Adipose tissue (tissue), 3 donors: ENCODE measurements around the gene MRPL3. TPM values are rescaled to one million over a fixed set of nuclear protein-coding genes. Genes with fewer than 3 reads are reported as not detected.
"Not testable (repeated sequence)": the region's sequence is repeated elsewhere in the genome, so short reads cannot be mapped to it uniquely, and the experiment has no call there.

Source experiments
- H3K27ac ChIP-seq: one replicate; pipeline ENCODE4 v1.5.1; 2013; ENCODE audit warnings: low read depth, low read length
- WGBS, 3 donors: extraction: QIAGEN DNeasy Blood & Tissue Kit; methylation state at CpG; one replicate each; pipeline ENCODE4 v1.1.7; 2013; 5-methylcytosine and 5-hydroxymethylcytosine counted together
- polyA plus RNA-seq, 3 donors: library from polyadenylated mRNA; stranded (reverse); fragments of 200-250 nt; gene quantifications; one replicate each; pipeline ENCODE4 v1.2.3, GENCODE V29; 2013
- donor health status: healthy with polysubstance abuse.
- donor health status: Bipolar disorder and iron deficiency.
- donor health status: healthy.

The MRPL3 gene
- polyA plus RNA-seq, 3 donors = 50.0 to 77.4 (median 68.7) TPM

DNA sequence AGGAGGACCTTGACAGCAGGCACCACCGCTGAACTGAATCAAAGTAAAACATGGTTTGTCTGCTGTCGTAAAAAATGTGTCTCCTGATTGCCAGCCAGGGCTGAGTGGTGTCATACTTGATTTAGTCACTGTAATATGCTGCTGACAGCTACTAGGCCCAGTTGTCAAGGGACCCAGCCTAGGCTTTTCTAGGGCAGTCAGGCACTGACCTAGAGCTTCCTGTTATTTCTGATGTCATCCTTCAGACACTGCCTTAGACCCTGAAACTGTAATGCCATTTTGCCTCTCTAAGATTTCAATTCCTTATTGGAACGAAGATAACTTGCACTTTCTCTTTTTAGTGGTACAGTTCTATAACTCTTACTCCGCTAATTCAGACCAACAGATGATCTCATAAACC, 2.6 kb upstream of the MRPL3 start:
- WGBS, 3 donors = 70 to 87% (median 83%) methylated on average over 4 of the region's 4 CpGs
- H3K27ac ChIP-seq = no peak overlapping the region

DNA sequence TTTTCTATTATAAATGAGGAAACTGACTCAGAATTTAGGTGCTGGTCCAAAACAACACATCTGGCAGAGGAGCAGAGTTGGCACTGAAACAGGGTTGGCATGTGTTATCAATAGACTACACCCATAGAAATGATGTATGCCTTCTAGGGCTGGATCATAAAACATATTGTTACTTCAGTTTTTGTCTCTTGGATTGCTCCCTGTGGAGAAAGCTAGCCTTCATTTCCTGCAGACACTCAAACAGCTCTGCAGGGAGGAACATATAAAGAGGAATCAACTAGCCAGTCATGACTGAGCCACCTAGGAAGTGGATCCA, 507 bp upstream of the MRPL3 start:
- H3K27ac ChIP-seq = no peak overlapping the region

DNA sequence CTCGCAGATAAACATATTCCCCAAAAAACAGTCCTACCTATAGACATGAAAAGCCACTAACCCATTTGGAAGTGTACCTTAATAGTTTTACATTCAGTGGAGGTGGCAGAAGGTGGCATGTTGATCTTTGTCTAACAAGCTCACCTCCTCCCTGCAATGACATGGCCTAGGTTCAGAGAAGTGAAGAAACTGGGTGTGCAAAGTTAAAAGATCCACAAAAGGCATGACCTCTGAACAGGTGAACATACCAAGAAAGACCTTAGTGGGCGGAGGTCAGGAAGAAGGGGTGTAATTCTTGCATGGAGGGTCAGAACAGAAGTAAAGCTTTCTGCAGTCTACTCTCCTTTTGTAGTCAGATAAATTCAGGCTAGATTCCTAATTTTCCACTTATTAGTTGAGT, 822 bp downstream of the MRPL3 start:
- WGBS, 3 donors = 29 to 45% (median 37%) methylated on average over 2 of the region's 2 CpGs
- H3K27ac ChIP-seq = no peak overlapping the region

DNA sequence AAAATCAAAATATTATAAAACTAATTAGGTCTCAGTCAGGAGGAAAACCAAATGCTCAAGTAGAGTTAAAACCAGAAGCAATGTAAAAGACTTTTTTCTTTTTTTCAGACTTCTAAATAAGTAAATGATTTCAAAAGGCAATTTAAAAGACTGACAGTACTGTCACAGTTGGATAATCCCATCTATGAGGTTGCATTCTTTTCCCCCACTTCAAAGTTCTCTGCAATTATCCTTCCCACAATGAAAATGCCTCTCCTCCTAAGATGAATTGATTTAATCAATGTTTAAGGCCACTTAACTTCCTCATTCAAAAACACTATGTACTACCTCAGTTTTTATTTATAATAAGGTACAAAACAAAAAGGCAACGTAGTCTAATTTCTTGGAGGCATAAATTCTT, 8.1 kb downstream of the MRPL3 start:
- no peak overlapping the region for H3K27ac ChIP-seq
- WGBS, 3 donors = 92 to 100% (median 93%) methylated on average over 1 of the region's 1 CpG

DNA sequence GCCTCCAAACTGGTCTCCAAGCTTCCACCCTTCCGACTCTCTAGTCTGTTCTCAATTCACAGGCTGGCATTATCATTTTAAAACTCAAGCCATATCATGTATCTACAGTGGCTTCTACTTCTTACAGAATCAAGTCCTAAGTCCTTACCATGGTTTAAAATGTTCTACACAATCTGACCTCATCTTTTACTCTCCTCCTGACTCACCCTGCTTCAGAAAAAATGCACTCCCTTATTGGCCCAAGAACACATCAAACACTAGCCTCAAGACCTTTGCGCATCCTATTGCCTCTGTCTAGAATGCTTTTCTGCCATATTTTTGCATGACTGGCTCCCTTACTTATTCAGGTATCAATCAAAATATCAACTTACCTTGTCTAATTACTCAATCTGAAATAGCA, 11.0 kb downstream of the MRPL3 start:
- H3K27ac ChIP-seq = no peak overlapping the region
- WGBS, 3 donors = 98 to 99% (median 99%) methylated on average over 2 of the region's 2 CpGs

DNA sequence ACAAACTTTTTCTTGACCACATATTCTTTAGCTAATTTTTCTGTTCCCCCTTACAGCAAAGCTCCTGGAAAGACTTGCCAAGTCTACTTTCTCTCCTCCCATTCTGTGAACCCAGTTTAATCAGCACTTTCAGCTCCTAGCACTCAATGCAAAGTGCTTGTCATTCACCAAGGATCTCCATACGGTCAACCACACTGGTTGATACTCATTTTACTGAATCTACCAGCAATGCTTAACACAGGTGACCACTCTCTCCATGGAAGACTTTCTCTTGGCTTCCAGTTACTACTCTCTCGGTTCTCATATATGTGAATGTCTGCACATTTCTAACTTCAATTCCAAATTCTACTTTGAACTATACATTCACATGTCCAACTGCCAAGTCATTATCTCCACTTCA, 11.7 kb downstream of the MRPL3 start:
- H3K27ac ChIP-seq = no peak overlapping the region
- 91 to 98% (median 98%) methylated on average over 2 of the region's 2 CpGs for WGBS, 3 donors

DNA sequence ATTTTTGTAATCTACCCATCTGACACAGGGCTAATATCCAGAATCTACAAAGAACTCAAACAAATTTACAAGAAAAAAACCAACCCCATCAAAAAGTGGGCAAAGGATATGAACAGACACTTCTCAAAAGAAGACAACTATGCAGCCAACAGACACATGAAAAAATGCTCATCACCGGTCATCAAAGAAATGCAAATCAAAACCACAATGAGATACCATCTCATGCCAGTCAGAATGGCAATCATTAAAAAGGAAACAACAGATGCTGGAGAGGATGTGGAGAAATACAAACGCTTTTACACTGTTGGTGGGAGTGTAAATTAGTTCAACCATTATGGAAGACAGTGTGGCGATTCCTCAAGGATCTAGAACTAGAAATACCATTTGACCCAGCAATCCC, 16.2 kb downstream of the MRPL3 start:
- 60 to 95% (median 83%) methylated on average over 3 of the region's 3 CpGs for WGBS, 3 donors
- H3K27ac ChIP-seq = not testable (repeated sequence)

DNA sequence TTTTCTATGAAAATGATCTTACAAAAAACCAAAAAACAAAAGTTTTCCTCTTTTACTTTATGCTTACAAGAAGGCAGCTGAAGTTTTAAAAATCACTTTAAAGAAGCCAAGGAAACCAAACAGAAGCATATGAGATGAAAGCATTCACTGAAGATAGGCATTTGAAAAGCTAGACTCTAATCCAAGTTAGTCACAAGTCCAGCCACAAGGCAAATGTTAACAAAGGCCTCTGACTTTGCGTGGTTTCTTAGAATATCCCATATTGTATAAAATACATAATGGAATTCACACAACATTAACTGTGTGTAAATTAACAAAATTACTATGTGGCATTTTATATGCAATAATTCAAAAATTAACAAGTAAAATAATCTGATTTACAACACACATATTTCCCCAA, 17.7 kb downstream of the MRPL3 start:
- WGBS, 3 donors = 95 to 100% (median 97%) methylated on average over 1 of the region's 1 CpG
- H3K27ac ChIP-seq = no peak overlapping the region

DNA sequence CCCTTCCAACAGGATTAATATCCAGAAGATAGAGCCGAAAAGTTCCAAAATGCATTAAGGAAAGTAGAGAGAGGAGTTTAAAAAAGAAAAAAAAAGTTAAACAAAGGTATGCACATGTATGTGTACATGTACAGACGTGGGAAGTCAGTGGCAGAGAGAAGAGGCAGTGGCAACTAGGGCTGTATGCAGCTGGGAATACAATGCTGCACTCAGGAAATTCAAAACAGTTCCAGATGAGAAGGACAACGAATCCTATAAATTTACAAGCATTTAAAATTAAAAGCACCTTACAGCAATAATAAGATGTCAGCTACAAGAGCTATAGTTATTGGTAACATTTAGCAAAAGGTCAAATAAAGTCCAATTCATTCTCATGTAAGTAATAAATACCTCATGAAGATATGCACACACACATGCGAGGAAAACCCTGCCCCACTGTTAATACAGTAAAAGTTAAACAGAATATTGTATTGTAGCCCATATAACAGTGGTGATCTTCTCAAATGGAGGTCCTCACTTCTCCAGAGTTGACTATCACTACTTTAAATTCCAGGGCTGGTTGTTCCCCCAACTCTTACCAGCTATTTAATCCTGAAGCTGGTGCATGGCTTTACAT, 18.2 kb downstream of the MRPL3 start:
- 91 to 94% (median 94%) methylated on average over 4 of the region's 4 CpGs for WGBS, 3 donors
- no peak overlapping the region for H3K27ac ChIP-seq

DNA sequence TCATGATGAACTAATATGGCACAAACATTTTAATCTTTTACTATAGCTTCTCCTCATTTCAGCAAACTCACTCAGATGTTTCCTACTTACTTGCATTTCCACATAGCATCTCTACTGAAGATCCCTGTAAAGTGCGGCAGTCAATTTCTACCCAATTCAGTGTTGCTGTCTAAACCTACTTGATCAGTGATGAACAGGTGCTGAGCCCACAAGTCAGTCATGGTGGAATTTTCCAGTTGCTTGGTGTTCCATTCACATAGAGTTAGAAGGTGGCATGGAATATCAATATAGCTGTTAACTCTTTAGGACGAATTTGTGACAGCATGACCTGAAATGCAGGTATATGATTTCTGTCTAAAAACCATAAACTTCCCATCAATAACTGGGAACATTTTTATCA, 22.7 kb downstream of the MRPL3 start:
- 95 to 96% (median 95%) methylated on average over 2 of the region's 2 CpGs for WGBS, 3 donors
- no peak overlapping the region for H3K27ac ChIP-seq

DNA sequence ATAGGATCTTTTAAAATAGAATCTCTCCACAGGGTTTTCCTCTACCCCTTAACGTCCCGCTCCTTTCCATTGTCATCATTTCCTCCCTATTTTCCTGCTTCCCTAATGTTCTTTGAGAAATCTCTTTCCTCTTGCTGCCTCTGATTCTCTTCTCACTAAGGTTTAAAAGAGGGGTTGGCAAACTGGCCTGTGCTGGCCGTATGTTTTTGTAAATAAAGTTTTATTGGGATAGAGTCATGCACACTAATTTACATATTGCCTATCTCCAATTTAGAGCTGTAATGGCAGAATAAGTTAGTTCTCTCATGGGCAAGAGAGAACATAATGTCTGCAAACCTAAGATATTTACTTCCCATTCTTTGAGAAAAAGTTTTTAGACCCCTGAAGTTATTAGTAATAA, 25.0 kb downstream of the MRPL3 start:
- H3K27ac ChIP-seq = no peak overlapping the region
- WGBS, 3 donors = 73 to 90% (median 77%) methylated on average over 3 of the region's 3 CpGs

DNA sequence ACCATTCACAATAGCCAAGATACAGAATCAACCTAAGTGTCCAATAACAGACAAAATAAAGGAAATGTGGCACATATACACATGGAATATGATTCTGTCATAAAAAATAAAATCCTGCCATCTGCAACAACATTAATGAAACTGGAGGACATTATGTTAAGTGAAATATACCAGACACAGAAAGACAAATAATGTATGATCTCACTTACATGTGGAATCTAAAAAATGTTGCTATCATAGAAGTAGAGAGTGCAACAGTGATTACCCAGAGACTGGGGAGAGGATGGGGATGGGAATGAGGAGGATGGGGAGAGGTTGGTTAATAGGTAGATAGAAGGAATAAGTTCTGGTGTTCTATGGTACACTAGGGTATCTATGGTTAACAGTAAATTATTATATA, 28.7 kb downstream of the MRPL3 start:
- H3K27ac ChIP-seq = no peak overlapping the region

DNA sequence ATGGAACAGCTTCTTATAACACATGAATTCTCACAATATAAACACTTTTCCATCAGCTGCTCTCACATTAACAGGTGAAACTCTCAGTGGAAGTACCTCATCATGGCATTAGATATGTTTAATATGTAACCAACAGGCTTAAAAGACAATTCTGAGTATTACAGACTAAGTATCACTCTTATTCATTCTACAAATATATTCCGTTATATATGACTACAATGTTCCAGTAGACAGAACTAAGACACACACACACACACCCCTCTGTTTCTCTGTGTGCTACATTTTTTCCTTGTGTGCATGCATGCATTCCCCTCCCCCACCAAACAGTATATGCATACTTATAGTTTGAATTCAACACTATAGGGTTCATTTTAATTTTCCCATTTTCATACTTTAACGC, 32.4 kb downstream of the MRPL3 start:
- WGBS, 3 donors = 93 to 98% (median 95%) methylated on average over 2 of the region's 2 CpGs
- H3K27ac ChIP-seq = no peak overlapping the region

DNA sequence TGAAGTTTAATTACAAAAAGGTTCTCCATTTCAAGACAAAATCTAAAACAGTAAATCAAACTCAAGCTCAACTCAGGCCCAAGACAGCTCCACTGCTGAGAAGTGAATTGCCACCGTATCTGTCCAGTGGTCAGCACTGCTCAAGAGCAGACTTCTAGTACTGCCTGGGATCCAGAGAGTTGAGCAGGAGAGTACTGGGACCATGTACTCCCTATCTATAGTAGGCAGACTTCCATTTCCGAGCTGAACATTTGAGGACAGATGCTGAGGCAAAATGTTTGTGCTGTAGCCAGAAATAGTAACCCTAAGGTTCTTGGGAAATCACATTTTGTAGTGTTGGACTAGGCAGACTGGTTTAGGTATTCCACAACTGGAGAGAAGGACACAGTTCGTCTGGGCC, 44.1 kb downstream of the MRPL3 start:
- H3K27ac ChIP-seq = no peak overlapping the region
- 85 to 86% (median 86%) methylated on average over 3 of the region's 3 CpGs for WGBS, 3 donors

DNA sequence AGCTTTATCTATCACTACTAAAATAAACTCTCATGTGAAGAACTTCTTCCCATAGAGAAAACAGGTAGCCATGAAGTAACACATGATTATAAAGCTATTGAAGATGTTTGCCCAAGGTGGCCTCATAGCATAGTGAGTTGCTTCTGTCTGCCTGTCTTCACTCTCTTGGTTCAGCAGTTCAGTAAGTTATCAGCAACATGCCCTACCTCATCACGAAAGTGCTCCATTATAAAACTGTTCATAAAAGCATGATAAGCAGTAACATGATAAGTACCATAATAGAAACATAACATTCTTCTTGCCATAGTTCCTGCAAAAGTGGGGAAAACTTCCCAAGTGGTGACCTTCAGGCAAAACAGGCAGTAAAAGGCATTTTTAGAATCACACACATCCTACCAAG, 45.6 kb downstream of the MRPL3 start:
- H3K27ac ChIP-seq = no peak overlapping the region
- 67 to 85% (median 81%) methylated on average over 1 of the region's 1 CpG for WGBS, 3 donors

DNA sequence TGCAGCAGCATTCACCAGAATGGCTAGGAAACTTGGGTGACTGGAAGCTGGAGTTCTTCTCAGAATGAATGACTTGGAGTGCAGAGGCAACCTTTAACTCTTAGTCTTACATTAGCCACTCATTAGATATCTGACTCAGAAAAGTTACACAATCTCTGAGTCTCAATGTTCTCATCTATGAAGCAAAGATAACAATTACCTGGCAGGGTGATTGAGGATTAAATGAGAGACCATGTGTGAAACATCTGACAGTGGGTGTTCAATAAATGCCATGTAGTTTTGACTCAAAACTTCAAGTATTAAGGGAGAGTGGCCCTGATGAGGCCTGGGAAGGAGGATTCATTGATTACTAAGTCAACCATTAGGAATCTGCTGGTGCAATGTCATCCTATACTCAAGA, 48.3 kb downstream of the MRPL3 start:
- no peak overlapping the region for H3K27ac ChIP-seq

DNA sequence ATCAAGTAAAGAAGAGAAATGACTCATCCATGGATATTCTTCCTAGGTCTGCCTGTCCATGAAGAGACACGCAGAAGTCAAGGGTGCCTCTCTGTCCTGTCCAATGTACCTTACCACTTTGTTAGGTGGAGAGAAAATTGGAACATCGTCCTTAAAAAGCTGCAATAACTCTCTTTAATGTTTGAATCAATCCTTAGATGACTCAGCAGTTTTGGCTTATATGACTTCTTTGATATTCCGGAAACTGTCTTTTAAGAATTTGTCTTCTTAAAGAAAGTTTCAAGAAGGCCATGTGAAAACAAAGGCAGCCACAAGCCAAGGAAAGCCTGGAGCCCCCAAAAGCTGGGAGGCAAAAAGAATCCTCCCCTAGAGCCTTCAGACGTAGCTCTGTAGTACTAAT, 49.2 kb downstream of the MRPL3 start:
- H3K27ac ChIP-seq = no peak overlapping the region
- WGBS, 3 donors = 84 to 87% (median 85%) methylated on average over 4 of the region's 4 CpGs

DNA sequence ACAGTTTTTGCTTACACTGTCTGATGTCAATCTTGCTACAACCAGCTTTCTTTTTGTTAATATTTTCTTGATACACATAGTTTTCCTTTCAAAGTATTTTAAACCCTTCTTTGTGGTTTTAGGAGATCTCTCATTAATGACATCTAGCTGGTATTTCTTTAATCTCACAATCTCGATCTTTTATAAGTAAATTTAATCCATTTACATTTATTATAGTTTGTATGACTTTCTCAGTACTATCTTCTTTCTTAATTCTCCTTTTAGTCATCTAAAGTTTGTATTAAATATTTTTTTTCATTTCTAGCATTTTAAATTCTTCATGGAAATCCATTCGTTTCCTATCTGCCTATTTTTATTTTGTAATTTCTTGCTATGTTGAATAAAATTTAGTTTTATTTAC, 55.4 kb downstream of the MRPL3 start:
- 93 to 96% (median 96%) methylated on average over 2 of the region's 2 CpGs for WGBS, 3 donors
- no peak overlapping the region for H3K27ac ChIP-seq

DNA sequence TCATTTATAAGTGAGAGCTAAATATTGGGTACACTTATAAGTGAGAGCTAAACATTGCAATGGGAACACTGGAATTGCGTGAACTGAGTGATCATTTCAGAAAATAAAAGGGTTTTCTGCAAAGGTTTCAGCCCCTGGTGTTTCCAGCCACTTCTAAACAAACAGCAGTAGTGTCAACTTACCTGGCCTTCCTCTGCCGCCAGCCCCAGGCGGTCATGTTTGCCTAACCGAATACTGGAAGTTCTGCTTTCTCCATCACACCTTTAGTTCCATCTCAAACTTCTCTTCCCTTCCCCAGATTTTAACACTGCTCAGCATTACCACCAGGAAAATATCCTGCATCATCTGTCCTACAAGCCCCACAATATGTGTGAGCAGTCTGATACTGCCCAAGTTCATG, 58.6 kb downstream of the MRPL3 start:
- H3K27ac ChIP-seq = no peak overlapping the region
- 74 to 91% (median 91%) methylated on average over 4 of the region's 4 CpGs for WGBS, 3 donors

DNA sequence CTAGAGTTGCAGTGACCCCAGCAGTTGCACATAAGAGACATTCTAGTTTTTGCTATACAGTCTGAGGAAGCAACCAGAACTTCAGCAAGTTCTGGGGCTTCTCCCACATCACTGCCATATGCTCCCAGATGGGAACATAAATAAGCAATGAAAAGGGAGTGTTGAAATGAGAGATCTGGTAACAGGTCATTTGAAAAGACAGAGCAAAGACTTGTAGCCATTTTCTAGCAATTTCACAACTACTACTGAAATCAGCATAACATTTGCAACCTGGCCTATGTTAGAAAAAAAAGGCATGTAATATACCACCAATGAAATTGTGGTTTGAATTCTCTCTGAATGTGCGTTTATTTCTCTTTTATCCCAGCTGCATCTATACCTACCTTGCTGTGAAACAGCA, 63.7 kb downstream of the MRPL3 start:
- WGBS, 3 donors = 81 to 86% (median 84%) methylated on average over 1 of the region's 1 CpG
- no peak overlapping the region for H3K27ac ChIP-seq

DNA sequence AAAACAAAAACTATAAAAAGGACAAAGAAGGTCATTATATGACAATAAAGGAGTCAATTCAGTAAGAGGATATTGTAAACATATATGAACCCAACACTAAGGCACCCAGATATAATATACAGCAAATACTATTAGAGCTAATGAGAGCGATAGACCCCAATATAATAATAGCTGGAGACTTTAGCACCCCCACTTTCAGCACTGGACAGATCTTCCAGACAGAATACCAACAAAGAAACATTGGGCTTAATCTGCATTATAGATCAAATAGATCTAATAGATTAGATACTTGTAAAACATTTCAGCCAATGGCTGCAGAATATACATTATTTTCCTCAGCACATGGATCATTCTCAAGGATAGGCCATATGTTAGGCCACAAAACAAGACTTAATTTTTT, 67.8 kb downstream of the MRPL3 start:
- 93 to 100% (median 93%) methylated on average over 1 of the region's 1 CpG for WGBS, 3 donors

More for the DNA sequence above, 67.8 kb downstream of the MRPL3 start:
- H3K27ac ChIP-seq = no peak overlapping the region
